Measurements from ENCODE around the gene MICU1. TPM values are rescaled to one million over a fixed set of nuclear protein-coding genes. Genes with fewer than 3 reads are reported as not detected.

Gene MICU1
- total RNA-seq, 2 experiments from 2014 or later = 27.2 to 33.6 TPM

DNA sequence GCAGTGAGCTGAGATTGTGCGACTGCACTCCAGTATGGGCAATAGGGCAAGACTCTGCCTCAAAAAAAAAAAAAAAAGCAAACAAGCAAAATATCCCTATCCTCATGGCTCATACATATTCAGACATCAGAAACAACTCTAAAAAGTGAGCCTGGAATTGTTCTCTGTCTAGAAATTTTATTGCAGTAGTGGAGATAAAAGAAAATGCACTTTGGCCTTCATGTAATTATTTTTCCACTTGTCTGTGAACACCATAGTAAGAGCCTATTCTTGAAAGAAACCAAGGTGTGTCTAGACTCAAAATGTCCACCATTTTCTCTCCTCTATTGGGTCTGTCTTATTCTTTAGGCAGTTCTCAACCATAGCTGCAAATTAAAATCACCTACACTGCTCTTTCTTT lies 35.6 kb upstream of the MICU1 start:
- H3K4me3 ChIP-seq (ENCODE audit: low read depth, low read length, poor library complexity, severe bottlenecking) = no peak overlapping the region
- H3K27ac ChIP-seq (ENCODE audit: low read depth, low read length, poor library complexity, severe bottlenecking) = no peak overlapping the region
- DNase-seq (ENCODE audit: low spot score) = no peak
- no peaks in the 10 kb centered on the region for H3K4me1 ChIP-seq (ENCODE audit: insufficient read depth, low read length, poor library complexity, severe bottlenecking)
- H3K79me2 ChIP-seq (ENCODE audit: insufficient read depth, low read depth, low read length) = no peaks in the 10 kb centered on the region
- no TSS peak for BruUV-seq (replicated peaks)
- H3K9me3 ChIP-seq (ENCODE audit: low read length) = no peaks in the 10 kb centered on the region
- no peak overlapping the region for H3K4me2 ChIP-seq (ENCODE audit: low read length)
- intact Hi-C loops (cut with micrococcal nuclease; ENCODE audit: unreplicated experiment) = no loop called here
- H4K20me1 ChIP-seq (ENCODE audit: insufficient read depth, low read length) = no peaks in the 10 kb centered on the region
- TF ChIP-seq, protein P1, sequence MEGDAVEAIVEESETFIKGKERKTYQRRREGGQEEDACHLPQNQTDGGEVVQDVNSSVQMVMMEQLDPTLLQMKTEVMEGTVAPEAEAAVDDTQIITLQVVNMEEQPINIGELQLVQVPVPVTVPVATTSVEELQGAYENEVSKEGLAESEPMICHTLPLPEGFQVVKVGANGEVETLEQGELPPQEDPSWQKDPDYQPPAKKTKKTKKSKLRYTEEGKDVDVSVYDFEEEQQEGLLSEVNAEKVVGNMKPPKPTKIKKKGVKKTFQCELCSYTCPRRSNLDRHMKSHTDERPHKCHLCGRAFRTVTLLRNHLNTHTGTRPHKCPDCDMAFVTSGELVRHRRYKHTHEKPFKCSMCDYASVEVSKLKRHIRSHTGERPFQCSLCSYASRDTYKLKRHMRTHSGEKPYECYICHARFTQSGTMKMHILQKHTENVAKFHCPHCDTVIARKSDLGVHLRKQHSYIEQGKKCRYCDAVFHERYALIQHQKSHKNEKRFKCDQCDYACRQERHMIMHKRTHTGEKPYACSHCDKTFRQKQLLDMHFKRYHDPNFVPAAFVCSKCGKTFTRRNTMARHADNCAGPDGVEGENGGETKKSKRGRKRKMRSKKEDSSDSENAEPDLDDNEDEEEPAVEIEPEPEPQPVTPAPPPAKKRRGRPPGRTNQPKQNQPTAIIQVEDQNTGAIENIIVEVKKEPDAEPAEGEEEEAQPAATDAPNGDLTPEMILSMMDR (conservative IDR thresholded peaks at IDR 0.05; ENCODE audit: low read length) = no peak
- no peak for TF ChIP-seq EZH2phosphoT487 (IDR thresholded peaks at IDR 0.05; ENCODE audit: borderline replicate concordance, low read depth, low read length)
- H3K9me2 ChIP-seq (ENCODE audit: insufficient read depth, low read length) = no peaks in the 10 kb centered on the region
- CTCF ChIA-PET (ENCODE audit: unreplicated experiment) = no interaction called here
- H2AFZ ChIP-seq (ENCODE audit: low read length) = no peak overlapping the region
- no peaks in the 10 kb centered on the region for H3K36me3 ChIP-seq (ENCODE audit: insufficient read depth, low read length)
- POLR2A ChIA-PET = no interaction called here

DNA sequence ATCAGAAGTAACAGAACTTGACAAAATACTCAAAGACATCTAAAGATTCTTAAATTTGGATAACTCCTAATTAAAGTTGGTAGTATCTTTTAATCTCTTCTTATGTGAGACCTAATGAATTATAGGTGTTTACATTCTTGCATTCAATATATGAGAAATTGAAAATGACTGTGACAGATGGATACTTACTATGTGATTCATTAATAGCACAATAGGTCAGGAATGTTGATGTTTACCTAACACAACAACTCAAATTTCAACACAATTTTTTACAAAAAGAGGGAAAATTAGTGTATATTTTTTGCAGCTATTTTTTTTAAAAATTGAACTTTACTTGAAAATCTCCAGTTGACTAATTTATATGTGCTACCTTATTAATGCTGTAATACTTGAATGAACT lies 34.3 kb upstream of the MICU1 start:
- TF ChIP-seq, protein P1 (conservative IDR thresholded peaks at IDR 0.05; ENCODE audit: low read length) = no peak
- no peak for TF ChIP-seq EZH2phosphoT487 (IDR thresholded peaks at IDR 0.05; ENCODE audit: borderline replicate concordance, low read depth, low read length)
- DNase-seq (ENCODE audit: low spot score) = no peak
- no peak overlapping the region for H3K4me3 ChIP-seq (ENCODE audit: low read depth, low read length, poor library complexity, severe bottlenecking)
- no peaks in the 10 kb centered on the region for H3K4me1 ChIP-seq (ENCODE audit: insufficient read depth, low read length, poor library complexity, severe bottlenecking)
- no peak overlapping the region for H3K27ac ChIP-seq (ENCODE audit: low read depth, low read length, poor library complexity, severe bottlenecking)
- H4K20me1 ChIP-seq (ENCODE audit: insufficient read depth, low read length) = no peaks in the 10 kb centered on the region
- ChIA-PET CTCF (ENCODE audit: unreplicated experiment) (no interaction called here), POLR2A (interaction anchor here (0.7 kb wide), 2 partner anchors 44 to 761 kb away, joined by 3 to 5 read pairs; no protein-coding TSS in a partner anchor)
- H3K9me2 ChIP-seq (ENCODE audit: insufficient read depth, low read length) = no peaks in the 10 kb centered on the region
- H3K4me2 ChIP-seq (ENCODE audit: low read length) = no peak overlapping the region
- intact Hi-C loops (cut with micrococcal nuclease; ENCODE audit: unreplicated experiment) = no loop called here
- H3K79me2 ChIP-seq (ENCODE audit: insufficient read depth, low read depth, low read length) = no peaks in the 10 kb centered on the region
- H2AFZ ChIP-seq (ENCODE audit: low read length) = no peak overlapping the region
- BruUV-seq (replicated peaks) = no TSS peak
- no peaks in the 10 kb centered on the region for H3K36me3 ChIP-seq (ENCODE audit: insufficient read depth, low read length)
- no peaks in the 10 kb centered on the region for H3K9me3 ChIP-seq (ENCODE audit: low read length)

DNA sequence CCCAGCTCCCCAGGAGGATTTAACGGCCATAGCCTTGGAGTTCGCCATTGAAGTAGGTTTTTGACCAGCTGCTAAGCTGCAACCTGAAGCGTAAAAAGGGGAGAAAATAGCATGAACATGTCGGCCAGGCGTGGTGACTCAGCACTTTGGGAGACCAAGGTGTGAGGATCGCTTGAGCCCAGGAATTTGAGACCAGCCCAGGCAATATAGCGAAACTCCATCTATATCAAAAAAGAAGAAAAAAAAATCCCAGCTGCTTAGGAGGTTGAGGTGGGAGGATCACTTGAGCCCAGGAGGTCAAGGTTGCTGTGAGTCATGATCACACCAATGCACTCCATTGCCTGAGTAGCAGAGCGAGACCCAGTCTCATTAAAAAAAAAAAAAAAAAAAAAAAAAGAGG lies 33.8 kb upstream of the MICU1 start:
- TF ChIP-seq, protein P1 (conservative IDR thresholded peaks at IDR 0.05; ENCODE audit: low read length) = no peak
- TF ChIP-seq EZH2phosphoT487 (IDR thresholded peaks at IDR 0.05; ENCODE audit: borderline replicate concordance, low read depth, low read length) = no peak
- ChIA-PET POLR2A (interaction anchor here (0.7 kb wide), 2 partner anchors 44 to 761 kb away, joined by 3 to 5 read pairs; no protein-coding TSS in a partner anchor), CTCF (ENCODE audit: unreplicated experiment) (no interaction called here)
- H3K4me1 ChIP-seq (ENCODE audit: insufficient read depth, low read length, poor library complexity, severe bottlenecking) = no peaks in the 10 kb centered on the region
- H3K9me3 ChIP-seq (ENCODE audit: low read length) = no peaks in the 10 kb centered on the region
- H3K9me2 ChIP-seq (ENCODE audit: insufficient read depth, low read length) = no peaks in the 10 kb centered on the region
- no peaks in the 10 kb centered on the region for H3K79me2 ChIP-seq (ENCODE audit: insufficient read depth, low read depth, low read length)
- H3K4me2 ChIP-seq (ENCODE audit: low read length) = no peak overlapping the region
- H3K4me3 ChIP-seq (ENCODE audit: low read depth, low read length, poor library complexity, severe bottlenecking) = no peak overlapping the region
- no peak overlapping the region for H2AFZ ChIP-seq (ENCODE audit: low read length)
- BruUV-seq (replicated peaks) = no TSS peak
- H3K36me3 ChIP-seq (ENCODE audit: insufficient read depth, low read length) = no peaks in the 10 kb centered on the region
- DNase-seq (ENCODE audit: low spot score) = no peak
- intact Hi-C loops (cut with micrococcal nuclease; ENCODE audit: unreplicated experiment) = no loop called here
- H4K20me1 ChIP-seq (ENCODE audit: insufficient read depth, low read length) = no peaks in the 10 kb centered on the region
- H3K27ac ChIP-seq (ENCODE audit: low read depth, low read length, poor library complexity, severe bottlenecking) = no peak overlapping the region

Measured in OCI-LY7 (cell line).